GM23248 (cell line): ENCODE results near the gene ANKRD30B.

Experiments used
- EZH2 ChIP-seq: fragments of 200-600 bp; sonication (generic); IDR thresholded peaks from 2 replicates; pipeline ENCODE4 v1.6.1; 2018; ENCODE audit warnings: antibody characterized with exemption, mild to moderate bottlenecking; ENCODE audit not compliant: insufficient read depth, poor library complexity, severe bottlenecking
- EZH2phosphoT487 ChIP-seq: fragments of 200-600 bp; sonication (generic); IDR thresholded peaks from 2 replicates; pipeline ENCODE4 v1.6.1; 2018; ENCODE audit warnings: antibody characterized with exemption, moderate library complexity, mild to moderate bottlenecking, low read depth; ENCODE audit not compliant: insufficient read depth

- no peak for TF ChIP-seq EZH2
- TF ChIP-seq EZH2phosphoT487, result no peak
Observed at GRCh38 chr18:14776801-14777200, 28.8 kb downstream of the ANKRD30B start.
